Stimulated activated CD4-positive, alpha-beta T cell treated with anti-CD3 and anti-CD28 coated beads, Interleukin-12 subunit alpha, Interleukin-12 subunit beta, amount 100 ng/mL, for 48 hours (primary cell): Measurements from ENCODE around the gene HIGD1C.
A peak's percentile ranks its signal among the peaks of the same experiment; 100 is the strongest.
"Not testable (repeated sequence)": the region's sequence is repeated elsewhere in the genome, so short reads cannot be mapped to it uniquely, and the experiment has no call there.

Experiments used
- DNase-seq, 3 donors: peaks; one replicate each; pipeline ENCODE4 v3.0.0-alpha.2; 2020; ENCODE audit warnings: low read depth in 2 of 3, low spot score in 1 of 3

Gene HIGD1C

GRCh38 chr12:50952510-50952909, at the start of gene HIGD1C:
Gene HIGD1C, plus strand, starts transcription at chr12:50952544. Its CDS starts 1,455 bp downstream, at chr12:50953999.
- DNase-seq = no peak

- not testable (repeated sequence) for DNase-seq
Observed at GRCh38 chr12:50908479-50908878, 43.9 kb upstream of the HIGD1C start.

- DNase-seq = not testable (repeated sequence)
Observed at GRCh38 chr12:50912361-50912760, 40.0 kb upstream of the HIGD1C start.

GRCh38 chr12:50913224-50913623, 39.1 kb upstream of the HIGD1C start:
- DNase-seq = no peak

GRCh38 chr12:50914872-50915484, 37.4 kb upstream of the HIGD1C start:
- no peak for DNase-seq

GRCh38 chr12:50916292-50916691, 36.1 kb upstream of the HIGD1C start:
- no peak for DNase-seq

- DNase-seq = no peak
Observed at GRCh38 chr12:50918584-50919316, 33.6 kb upstream of the HIGD1C start.

- DNase-seq = no peak
Observed at GRCh38 chr12:50922820-50923219, 29.5 kb upstream of the HIGD1C start.

GRCh38 chr12:50923361-50924130, 28.8 kb upstream of the HIGD1C start:
- no peak for DNase-seq

GRCh38 chr12:50924131-50924438, 28.3 kb upstream of the HIGD1C start:
- DNase-seq = no peak

GRCh38 chr12:50924439-50925341, 27.7 kb upstream of the HIGD1C start:
- peak in 1 of 3 donors; percentile 6 for DNase-seq

GRCh38 chr12:50925342-50925651, 27.0 kb upstream of the HIGD1C start:
- no peak for DNase-seq

- no peak for DNase-seq
Observed at GRCh38 chr12:50925920-50926319, 26.4 kb upstream of the HIGD1C start.

GRCh38 chr12:50926415-50926814, 25.9 kb upstream of the HIGD1C start:
- no peak for DNase-seq

- not testable (repeated sequence) for DNase-seq
Observed at GRCh38 chr12:50926932-50927331, 25.4 kb upstream of the HIGD1C start.

GRCh38 chr12:50927356-50927755, 25.0 kb upstream of the HIGD1C start:
- no peak for DNase-seq

- no peak for DNase-seq
Observed at GRCh38 chr12:50927766-50928224, 24.5 kb upstream of the HIGD1C start.

GRCh38 chr12:50928392-50928791, 24.0 kb upstream of the HIGD1C start:
- DNase-seq = no peak

GRCh38 chr12:50929831-50930230, 22.5 kb upstream of the HIGD1C start:
- no peak for DNase-seq

- DNase-seq = not testable (repeated sequence)
Observed at GRCh38 chr12:50930477-50930876, 21.9 kb upstream of the HIGD1C start.

- no peak for DNase-seq
Observed at GRCh38 chr12:50932787-50933280, 19.5 kb upstream of the HIGD1C start.
